ENCODE measurements around the gene SCML1. TPM values are rescaled to one million over a fixed set of nuclear protein-coding genes. Genes with fewer than 3 reads are reported as not detected.

SCML1 gene
- total RNA-seq, 1 donor from 2014 or later: 12.3 TPM

DNA sequence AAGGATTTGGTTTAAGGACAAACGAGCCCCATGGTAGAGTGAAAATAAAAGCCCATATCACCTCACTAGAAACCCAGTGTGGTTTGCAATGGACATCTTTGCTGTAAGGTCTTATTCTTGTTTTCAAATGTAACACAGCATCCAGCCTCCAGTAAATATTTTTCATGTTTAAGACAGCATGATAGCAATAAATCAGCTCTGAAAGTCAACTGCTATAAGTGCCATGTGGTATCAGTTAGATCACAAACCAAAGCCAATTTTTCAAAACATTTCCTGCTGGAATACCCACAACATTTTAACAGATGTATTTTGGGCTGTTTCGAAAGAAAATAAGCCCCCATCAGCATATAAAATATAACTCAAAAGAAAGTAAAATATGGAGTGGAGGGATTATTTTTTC, 24.0 kb upstream of the SCML1 start:
- ATAC-seq (no peak), DNase-seq (no peak)
- Histone ChIP-seq H3K27me3 (no peaks in the 10 kb centered on the region), H3K4me1 (no peaks in the 10 kb centered on the region), H3K9me3 (no peaks in the 10 kb centered on the region), H3K36me3 (no peaks in the 10 kb centered on the region), H3K4me3 (no peak overlapping the region), H3K27ac (no peak overlapping the region)
- intact Hi-C loops (cut with DNase I): no loop called here
- TF ChIP-seq, protein P1, sequence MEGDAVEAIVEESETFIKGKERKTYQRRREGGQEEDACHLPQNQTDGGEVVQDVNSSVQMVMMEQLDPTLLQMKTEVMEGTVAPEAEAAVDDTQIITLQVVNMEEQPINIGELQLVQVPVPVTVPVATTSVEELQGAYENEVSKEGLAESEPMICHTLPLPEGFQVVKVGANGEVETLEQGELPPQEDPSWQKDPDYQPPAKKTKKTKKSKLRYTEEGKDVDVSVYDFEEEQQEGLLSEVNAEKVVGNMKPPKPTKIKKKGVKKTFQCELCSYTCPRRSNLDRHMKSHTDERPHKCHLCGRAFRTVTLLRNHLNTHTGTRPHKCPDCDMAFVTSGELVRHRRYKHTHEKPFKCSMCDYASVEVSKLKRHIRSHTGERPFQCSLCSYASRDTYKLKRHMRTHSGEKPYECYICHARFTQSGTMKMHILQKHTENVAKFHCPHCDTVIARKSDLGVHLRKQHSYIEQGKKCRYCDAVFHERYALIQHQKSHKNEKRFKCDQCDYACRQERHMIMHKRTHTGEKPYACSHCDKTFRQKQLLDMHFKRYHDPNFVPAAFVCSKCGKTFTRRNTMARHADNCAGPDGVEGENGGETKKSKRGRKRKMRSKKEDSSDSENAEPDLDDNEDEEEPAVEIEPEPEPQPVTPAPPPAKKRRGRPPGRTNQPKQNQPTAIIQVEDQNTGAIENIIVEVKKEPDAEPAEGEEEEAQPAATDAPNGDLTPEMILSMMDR (IDR thresholded peaks at IDR 0.05): no peak

DNA sequence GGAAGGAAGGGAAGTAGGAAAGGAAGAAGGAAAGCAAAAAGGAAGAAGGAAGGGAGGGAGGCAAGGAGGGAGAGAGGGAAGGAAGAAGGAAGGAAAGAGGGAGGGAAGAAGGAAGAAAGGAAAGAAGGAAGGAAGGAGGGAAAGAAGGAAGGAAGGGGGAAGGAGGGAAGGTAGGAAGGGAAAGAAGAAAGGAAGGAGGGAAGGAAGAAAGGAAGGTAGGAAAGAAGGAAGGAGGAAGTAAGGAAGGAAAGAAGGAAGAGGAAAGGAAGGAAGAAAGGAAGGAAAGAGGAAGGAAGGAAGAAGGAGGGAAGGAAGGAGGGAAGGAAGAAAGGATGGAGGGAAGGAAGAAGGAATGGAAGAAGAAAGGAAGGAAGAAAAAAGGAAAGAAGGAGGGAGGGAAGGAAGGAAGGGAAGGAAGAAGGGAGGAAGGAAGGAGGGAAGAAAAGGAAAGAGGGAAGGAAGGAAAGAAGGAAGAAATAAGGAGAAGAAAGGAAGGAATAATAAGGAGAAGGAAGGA, 18.6 kb upstream of the SCML1 start:
- no peaks in the 10 kb centered on the region for H3K9me3 ChIP-seq
- no peaks in the 10 kb centered on the region for H3K27me3 ChIP-seq
- H3K36me3 ChIP-seq: no peaks in the 10 kb centered on the region
- H3K4me3 ChIP-seq: no peak overlapping the region
- intact Hi-C loops (cut with DNase I): no loop called here
- no peak overlapping the region for H3K27ac ChIP-seq
- TF ChIP-seq, protein P1 (IDR thresholded peaks at IDR 0.05): no peak
- no peak for DNase-seq
- ATAC-seq: no peak
- no peaks in the 10 kb centered on the region for H3K4me1 ChIP-seq

DNA sequence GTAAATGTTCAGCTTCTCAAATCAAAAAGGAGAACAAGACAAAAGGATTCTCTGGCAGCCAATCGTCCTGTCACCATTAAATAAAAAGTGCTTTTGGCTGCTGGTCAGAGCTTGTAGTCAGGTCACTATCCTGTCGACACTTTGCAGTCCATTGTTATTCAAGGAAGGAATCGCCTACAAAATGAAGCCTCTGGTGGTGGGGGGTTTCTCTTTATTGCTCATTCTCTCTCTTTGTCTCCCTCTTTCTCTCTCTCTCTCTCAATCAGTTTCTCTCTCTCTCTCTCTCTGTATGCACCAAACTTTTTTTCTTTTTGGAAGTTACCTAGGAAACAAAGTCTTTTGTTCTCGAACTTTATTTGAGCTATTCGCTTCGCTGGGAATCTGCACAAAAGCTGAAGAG, 17.6 kb upstream of the SCML1 start:
- no peak overlapping the region for H3K4me3 ChIP-seq
- no peaks in the 10 kb centered on the region for H3K4me1 ChIP-seq
- TF ChIP-seq, protein P1 (IDR thresholded peaks at IDR 0.05): no peak
- H3K9me3 ChIP-seq: no peaks in the 10 kb centered on the region
- ATAC-seq: no peak
- H3K27me3 ChIP-seq: no peaks in the 10 kb centered on the region
- no peak overlapping the region for H3K27ac ChIP-seq
- H3K36me3 ChIP-seq: no peaks in the 10 kb centered on the region
- DNase-seq: no peak
- intact Hi-C loops (cut with DNase I): no loop called here

DNA sequence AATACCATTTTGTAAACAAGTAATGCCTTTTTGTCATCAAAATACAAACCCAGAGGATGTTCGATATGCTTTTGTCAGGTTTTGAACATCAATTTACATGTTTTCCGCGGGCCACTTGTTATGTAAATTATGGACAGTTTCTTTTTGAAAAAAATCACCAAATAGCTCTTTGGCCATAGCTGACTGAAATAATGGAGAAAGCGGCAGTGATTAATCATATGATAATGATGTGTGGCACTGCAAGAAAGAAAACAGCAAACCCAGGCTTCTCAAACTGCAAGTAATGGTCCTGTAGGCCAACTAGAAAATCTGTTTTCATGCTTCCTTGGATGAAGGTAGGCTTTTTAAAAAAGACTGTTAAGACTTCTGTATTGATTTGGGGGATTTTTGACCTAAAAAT, 15.6 kb upstream of the SCML1 start:
- ATAC-seq: no peak
- H3K27me3 ChIP-seq: no peaks in the 10 kb centered on the region
- TF ChIP-seq, protein P1 (IDR thresholded peaks at IDR 0.05): no peak
- no peaks in the 10 kb centered on the region for H3K4me1 ChIP-seq
- no peak overlapping the region for H3K4me3 ChIP-seq
- H3K27ac ChIP-seq: no peak overlapping the region
- intact Hi-C loops (cut with DNase I): no loop called here
- H3K36me3 ChIP-seq: no peaks in the 10 kb centered on the region
- no peaks in the 10 kb centered on the region for H3K9me3 ChIP-seq
- no peak for DNase-seq

DNA sequence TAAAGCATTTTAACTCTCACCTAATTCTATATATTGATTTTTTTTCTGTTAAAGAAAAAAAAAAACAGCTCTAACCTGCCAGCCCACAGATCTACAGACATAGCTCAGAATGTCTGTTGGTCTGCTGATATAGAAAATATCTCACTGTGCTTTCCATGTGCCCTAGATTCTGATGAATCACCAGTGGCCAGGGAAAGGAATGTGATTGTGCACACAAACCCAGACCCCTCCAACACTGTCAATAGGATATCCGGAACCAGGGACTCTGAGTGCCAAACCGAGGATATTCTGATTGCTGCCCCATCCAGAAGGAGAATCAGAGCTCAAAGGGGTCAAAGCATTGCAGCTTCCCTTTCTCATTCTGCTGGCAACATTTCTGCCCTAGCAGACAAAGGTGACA, 12.1 kb upstream of the SCML1 start:
- TF ChIP-seq, protein P1 (IDR thresholded peaks at IDR 0.05): no peak
- Histone ChIP-seq H3K4me1 (no peaks in the 10 kb centered on the region), H3K27me3 (no peaks in the 10 kb centered on the region), H3K36me3 (no peaks in the 10 kb centered on the region), H3K9me3 (no peaks in the 10 kb centered on the region), H3K27ac (no peak overlapping the region), H3K4me3 (no peak overlapping the region)
- intact Hi-C loops (cut with DNase I): no loop called here
- no peak for ATAC-seq
- DNase-seq: no peak
